SH-SY5Y (cell line): ENCODE data around the gene SEMA4D.

Source experiments
- GATA2 ChIP-seq: IDR thresholded peaks from 2 replicates; pipeline ENCODE4 v1.6.1; 2011; ENCODE audit warnings: mild to moderate bottlenecking, low read depth, low read length
- GATA3 ChIP-seq: IDR thresholded peaks from 2 replicates; pipeline ENCODE4 v1.6.1; 2011; ENCODE audit warnings: low read depth, mild to moderate bottlenecking, low read length, moderate library complexity

GRCh38 chr9:89498852-89499480 lies 1.1 kb upstream of the SEMA4D start:
- TF ChIP-seq GATA3 (no peak), GATA2 (no peak)
